Esophagus (tissue), 2 donors: ENCODE data around the gene HMCN2. TPM values are rescaled to one million over a fixed set of nuclear protein-coding genes. Genes with fewer than 3 reads are reported as not detected.

Experiments used
- H3K27ac ChIP-seq, 2 donors: one replicate each; pipeline ENCODE4 v1.5.1; 2013; ENCODE audit warnings: low read depth in 2 of 2, mild to moderate bottlenecking in 2 of 2, inconsistent platforms in 1 of 2, low read length in 1 of 2, moderate library complexity in 1 of 2
- H3K27me3 ChIP-seq, 2 donors: one replicate each; pipeline ENCODE4 v1.6.1; 2013; ENCODE audit warnings: low read length in 2 of 2, control low read depth in 1 of 2, mild to moderate bottlenecking in 1 of 2; ENCODE audit not compliant: insufficient read depth in 2 of 2, control insufficient read depth in 1 of 2
- H3K36me3 ChIP-seq, 2 donors: one replicate each; pipeline ENCODE4 v1.6.1; 2013; ENCODE audit warnings: low read length in 1 of 2; ENCODE audit not compliant: control insufficient read depth in 2 of 2, insufficient read depth in 2 of 2
- H3K4me1 ChIP-seq, 2 donors: one replicate each; pipeline ENCODE4 v1.6.1; 2013; ENCODE audit warnings: low read length in 1 of 2; ENCODE audit not compliant: control insufficient read depth in 2 of 2, insufficient read depth in 2 of 2
- H3K4me3 ChIP-seq, 2 donors: one replicate each; pipeline ENCODE4 v1.5.1; 2013; ENCODE audit warnings: low read length in 2 of 2, mild to moderate bottlenecking in 2 of 2, low read depth in 1 of 2, moderate library complexity in 1 of 2
- H3K9me3 ChIP-seq, 2 donors: one replicate each; pipeline ENCODE4 v1.6.1; 2013; ENCODE audit warnings: mild to moderate bottlenecking in 2 of 2, low read depth in 1 of 2, low read length in 1 of 2, moderate library complexity in 1 of 2; ENCODE audit not compliant: control insufficient read depth in 2 of 2, insufficient read depth in 1 of 2
- WGBS, 2 donors: extraction: QIAGEN DNeasy Blood & Tissue Kit; methylation state at CpG; one replicate each; pipeline ENCODE4 v1.1.7; 2013; 5-methylcytosine and 5-hydroxymethylcytosine counted together
- polyA plus RNA-seq, 2 donors: library from polyadenylated mRNA; stranded (reverse); fragments of 200-250 nt; gene quantifications; one replicate each; pipeline ENCODE4 v1.2.3, GENCODE V29; 2013
- donor health status: healthy with polysubstance abuse.
- donor health status: Bipolar disorder and iron deficiency.

HMCN2 gene
- polyA plus RNA-seq, 2 donors, result 4.1 to 4.8 TPM

DNA sequence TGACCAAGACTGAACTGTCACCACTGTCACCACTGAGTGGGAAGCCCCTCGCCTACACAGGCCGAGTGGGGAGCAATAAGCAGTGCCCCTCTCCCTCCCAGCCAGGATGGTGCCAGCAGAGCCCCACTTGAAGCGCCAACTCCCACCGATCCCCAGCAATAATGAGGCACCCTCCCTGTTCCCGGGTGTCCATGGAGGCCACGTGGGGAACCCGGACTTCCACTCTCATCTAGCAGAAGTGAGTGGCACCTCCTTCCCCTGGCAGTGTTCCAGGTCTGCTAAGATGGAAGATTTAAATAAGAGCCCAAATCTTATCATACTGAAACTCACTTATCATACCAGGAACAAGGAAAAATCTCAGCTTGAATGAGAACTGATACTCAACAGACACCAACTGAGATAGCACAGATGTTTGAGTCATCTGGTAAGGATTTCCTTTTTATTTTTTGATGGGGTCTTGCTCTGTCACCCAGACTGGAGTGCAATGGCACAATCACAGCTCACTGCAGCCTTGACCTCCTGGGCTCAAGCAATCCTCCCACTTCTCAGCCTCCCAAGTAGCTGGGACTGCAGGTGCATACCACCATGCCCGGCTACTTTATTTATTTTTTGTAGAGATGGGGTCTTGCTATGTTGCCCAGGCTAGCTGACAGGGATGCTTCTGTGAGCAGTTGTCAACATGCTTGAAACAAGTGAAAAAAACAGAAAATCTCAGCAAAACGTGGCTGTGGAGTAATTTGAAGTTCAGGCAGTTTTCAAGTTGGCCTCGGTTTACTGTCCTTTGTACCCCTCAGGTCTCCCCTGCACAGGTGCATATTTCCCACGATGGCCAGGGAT is 149.6 kb downstream of the HMCN2 start:
- Histone ChIP-seq H3K27me3 (no peaks in the 10 kb centered on the region), H3K4me3 (no peak overlapping the region), H3K4me1 (no peaks in the 10 kb centered on the region), H3K36me3 (no peaks in the 10 kb centered on the region), H3K9me3 (no peaks in the 10 kb centered on the region), H3K27ac (no peak overlapping the region)
- 80 to 81% methylated on average over 11 of the region's 11 CpGs for WGBS, 2 donors

DNA sequence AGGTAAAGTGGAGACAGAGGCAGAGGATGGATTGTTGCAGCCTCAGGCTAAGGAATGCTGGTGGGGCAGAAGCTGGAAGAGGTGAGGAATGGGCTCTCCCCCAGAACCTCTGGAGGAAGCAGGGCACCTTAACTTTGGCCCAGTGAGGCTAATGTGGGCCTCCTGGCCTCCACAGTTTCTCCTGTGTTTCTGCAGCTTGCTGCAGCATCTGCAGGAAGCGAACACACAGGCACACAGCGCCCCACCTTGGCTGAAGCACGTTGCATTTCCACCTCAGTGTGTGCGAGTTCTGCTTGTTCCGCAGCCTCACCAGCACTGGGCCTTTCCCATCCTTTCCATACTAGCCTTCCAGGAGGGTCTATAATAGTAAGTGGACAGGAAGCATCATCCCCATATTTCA is 152.0 kb downstream of the HMCN2 start:
- 75 to 81% methylated on average over 5 of the region's 5 CpGs for WGBS, 2 donors
- Histone ChIP-seq H3K4me3 (no peak overlapping the region), H3K9me3 (no peaks in the 10 kb centered on the region), H3K36me3 (no peaks in the 10 kb centered on the region), H3K4me1 (no peaks in the 10 kb centered on the region), H3K27me3 (no peaks in the 10 kb centered on the region), H3K27ac (no peak overlapping the region)

DNA sequence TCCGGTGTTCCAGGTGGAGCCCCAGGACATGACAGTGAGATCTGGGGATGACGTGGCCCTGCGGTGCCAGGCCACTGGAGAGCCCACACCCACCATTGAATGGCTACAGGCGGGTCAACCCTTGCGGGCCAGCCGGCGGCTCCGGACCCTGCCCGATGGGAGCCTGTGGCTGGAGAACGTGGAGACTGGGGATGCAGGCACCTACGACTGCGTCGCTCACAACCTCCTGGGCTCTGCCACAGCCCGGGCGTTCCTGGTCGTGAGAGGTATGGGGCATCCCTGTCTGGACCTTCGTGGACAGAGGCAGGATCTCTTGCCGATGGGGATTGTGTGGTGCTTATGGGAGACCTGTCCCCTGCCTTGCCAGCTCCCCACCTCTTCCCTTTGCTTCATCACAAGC is 153.2 kb downstream of the HMCN2 start:
- H3K4me1 ChIP-seq, result no peaks in the 10 kb centered on the region
- no peaks in the 10 kb centered on the region for H3K27me3 ChIP-seq
- no peak overlapping the region for H3K27ac ChIP-seq
- H3K4me3 ChIP-seq, result no peak overlapping the region
- 92 to 93% methylated on average over 18 of the region's 18 CpGs for WGBS, 2 donors
- H3K36me3 ChIP-seq, result no peaks in the 10 kb centered on the region
- no peaks in the 10 kb centered on the region for H3K9me3 ChIP-seq

DNA sequence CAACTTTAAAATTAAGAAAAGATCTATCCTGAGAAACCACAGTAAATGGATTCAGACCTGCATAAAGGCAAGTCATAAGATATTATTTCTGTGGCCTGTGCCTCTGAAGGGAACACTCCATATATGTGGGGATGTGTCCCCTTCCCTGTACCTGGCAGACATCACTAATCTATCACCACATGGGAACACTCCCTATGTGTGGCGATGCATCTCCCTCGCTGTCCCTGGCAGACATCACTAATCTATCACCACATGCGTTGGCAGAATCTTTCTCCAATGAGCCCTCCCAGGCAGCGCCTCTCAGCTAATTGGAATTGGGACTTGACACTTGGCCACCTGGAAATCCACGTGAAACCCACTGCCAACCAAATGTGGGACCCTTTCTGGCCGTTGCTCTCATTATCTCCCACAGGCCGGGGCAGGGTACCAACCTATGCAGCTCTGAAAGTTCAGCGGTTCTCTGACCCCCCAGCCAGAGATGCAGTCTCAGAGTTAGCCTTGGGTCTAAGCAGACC is 154.0 kb downstream of the HMCN2 start:
- Histone ChIP-seq H3K36me3 (no peaks in the 10 kb centered on the region), H3K4me1 (no peaks in the 10 kb centered on the region), H3K9me3 (no peaks in the 10 kb centered on the region), H3K27ac (no peak overlapping the region), H3K27me3 (no peaks in the 10 kb centered on the region), H3K4me3 (no peak overlapping the region)
- 88 to 93% methylated on average over 8 of the region's 8 CpGs for WGBS, 2 donors

DNA sequence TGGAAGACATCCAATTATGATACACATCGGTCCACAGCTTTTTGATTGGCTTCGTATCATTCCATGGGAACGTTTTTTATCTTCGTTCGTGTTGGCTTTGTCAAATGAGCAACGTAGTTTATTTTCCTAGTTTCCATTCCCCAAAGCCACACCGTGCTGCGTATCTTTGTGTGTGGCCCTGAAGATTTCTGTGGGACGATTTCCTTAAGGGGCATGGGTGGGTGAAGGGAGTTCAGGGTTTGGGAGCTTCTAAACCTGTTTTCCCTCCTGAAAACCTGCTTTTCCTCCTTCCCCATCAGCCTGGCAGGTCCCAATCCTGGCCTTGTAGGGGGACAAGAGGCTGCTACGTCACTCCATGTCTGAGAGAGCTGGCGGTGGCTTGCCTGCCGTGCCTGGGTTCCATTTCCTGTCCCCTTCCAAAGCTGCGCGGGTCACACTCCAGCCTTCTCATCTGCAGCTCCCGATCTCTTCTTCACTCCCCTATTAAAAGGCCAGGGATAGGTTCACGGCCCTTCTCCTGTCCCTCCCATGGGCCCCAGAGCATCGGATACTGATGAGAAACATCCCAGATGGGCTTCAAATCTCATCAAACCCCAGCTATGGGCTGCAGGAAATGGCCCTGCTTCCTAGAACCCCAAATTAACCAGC is 155.7 kb downstream of the HMCN2 start:
- Histone ChIP-seq H3K4me3 (no peak overlapping the region), H3K4me1 (no peaks in the 10 kb centered on the region), H3K36me3 (no peaks in the 10 kb centered on the region), H3K9me3 (no peaks in the 10 kb centered on the region), H3K27ac (no peak overlapping the region), H3K27me3 (no peaks in the 10 kb centered on the region)
- 78% methylated on average over 17 of the region's 17 CpGs for WGBS, 2 donors

DNA sequence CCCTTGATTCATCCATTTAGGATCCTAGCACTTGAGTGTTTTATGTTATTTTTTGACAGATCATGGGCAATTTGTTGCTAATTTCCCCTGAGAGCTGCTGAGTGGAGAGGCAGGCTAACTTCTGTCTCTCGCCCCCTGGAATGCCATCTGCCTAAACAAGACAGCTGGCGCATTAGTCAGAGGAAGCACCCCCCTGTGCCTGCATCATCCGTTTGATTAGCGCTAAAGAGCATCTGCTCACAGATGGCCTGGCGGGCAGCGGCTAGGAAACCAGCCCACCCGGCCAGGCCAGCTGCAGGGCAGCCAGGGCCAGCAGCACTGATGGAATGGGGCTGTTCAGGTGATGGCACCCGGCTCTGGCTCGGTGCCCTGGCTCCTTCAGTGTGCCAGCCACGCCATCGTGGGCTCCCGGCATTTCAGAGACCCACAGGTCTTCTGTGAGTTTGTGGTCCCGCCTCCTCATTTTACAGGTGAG is 156.3 kb downstream of the HMCN2 start:
- Histone ChIP-seq H3K9me3 (no peaks in the 10 kb centered on the region), H3K4me3 (no peak overlapping the region), H3K27ac (no peak overlapping the region), H3K36me3 (no peaks in the 10 kb centered on the region), H3K4me1 (no peaks in the 10 kb centered on the region), H3K27me3 (no peaks in the 10 kb centered on the region)
- WGBS, 2 donors, result 53 to 63% methylated on average over 13 of the region's 13 CpGs

DNA sequence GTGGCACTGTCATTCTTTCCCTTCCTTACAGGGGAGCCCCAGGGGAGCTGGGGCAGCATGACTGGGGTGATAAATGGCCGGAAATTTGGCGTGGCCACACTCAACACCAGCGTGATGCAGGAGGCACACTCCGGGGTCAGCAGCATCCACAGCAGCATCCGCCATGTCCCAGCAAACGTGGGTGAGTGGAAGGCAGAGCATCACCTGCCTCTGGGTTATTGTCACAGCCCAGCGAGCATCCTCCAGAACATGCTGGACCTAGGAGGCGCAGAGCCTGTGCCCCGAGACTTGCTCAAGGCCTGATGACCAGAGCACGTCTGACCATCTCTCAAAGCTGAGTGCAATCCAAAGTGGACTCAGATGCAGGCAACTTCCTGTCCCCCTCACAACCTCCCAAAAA is 157.0 kb downstream of the HMCN2 start:
- Histone ChIP-seq H3K4me3 (no peak overlapping the region), H3K27ac (no peak overlapping the region), H3K4me1 (peaks cover 0 to 3% of the 10 kb centered on the region in 2 donors), H3K27me3 (no peaks in the 10 kb centered on the region), H3K9me3 (no peaks in the 10 kb centered on the region), H3K36me3 (no peaks in the 10 kb centered on the region)
- 80 to 82% methylated on average over 10 of the region's 10 CpGs for WGBS, 2 donors

DNA sequence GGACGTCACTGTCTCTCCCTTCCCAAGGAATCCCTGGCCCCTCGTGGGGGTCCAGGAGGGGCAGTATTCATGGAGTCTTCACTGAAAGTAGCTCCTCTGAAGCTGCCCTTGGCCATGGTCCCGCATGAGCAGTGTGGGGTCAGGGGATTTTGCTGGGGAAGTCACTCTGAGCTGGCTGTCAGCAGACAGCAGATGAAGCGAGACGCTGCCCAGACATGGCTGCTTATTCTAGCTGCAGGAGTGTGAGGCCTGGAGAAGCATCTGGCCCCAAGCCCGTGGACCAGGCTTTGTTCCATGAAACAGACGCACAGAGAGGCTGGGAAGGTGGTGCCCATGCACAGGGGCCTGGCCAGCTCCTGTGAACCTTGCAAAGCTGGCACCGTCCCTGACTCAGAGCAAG is 157.7 kb downstream of the HMCN2 start:
- H3K4me1 ChIP-seq, result peaks cover 0 to 5% of the 10 kb centered on the region in 2 donors
- H3K9me3 ChIP-seq, result no peaks in the 10 kb centered on the region
- 46 to 50% methylated on average over 8 of the region's 8 CpGs for WGBS, 2 donors
- no peak overlapping the region for H3K27ac ChIP-seq
- no peaks in the 10 kb centered on the region for H3K36me3 ChIP-seq
- no peak overlapping the region for H3K4me3 ChIP-seq
- H3K27me3 ChIP-seq, result no peaks in the 10 kb centered on the region

DNA sequence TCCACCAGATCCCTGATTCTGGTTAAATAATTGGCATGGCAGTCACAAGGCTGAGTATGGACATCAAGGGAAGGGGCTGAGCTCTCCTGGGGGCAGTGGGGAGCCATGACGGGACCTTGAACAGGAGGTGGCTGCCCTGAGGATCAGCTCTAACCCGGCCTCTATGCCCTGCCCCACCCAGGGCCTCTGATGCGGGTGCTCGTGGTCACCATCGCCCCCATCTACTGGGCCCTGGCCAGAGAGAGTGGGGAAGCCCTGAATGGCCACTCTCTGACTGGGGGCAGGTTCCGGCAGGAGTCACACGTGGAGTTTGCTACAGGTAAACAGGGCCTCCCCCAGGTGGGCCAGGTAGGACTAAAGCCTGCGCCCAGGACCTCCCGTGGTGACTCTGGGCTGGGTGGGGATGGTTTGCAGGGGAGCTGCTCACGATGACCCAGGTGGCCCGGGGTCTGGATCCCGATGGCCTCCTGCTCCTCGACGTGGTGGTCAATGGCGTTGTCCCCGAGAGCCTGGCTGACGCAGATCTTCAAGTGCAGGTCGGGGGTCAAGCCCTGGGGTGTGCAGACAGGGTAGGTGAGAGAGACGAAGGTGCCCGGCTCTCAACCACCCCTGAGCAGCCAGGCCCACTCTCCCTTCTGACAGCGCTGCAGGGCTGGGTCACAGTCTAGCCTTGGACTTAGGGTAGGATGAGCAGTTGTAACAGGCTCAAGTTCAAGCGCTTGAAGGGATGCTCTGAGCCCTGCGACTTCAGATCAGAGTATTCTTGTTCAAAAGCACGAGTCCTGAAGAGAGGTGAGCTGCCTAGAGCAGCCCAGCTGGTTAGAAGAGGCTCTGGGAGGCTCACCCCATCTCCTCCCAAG is 159.3 kb downstream of the HMCN2 start:
- Histone ChIP-seq H3K27me3 (no peaks in the 10 kb centered on the region), H3K9me3 (no peaks in the 10 kb centered on the region), H3K27ac (no peak overlapping the region), H3K4me1 (peaks cover 0 to 5% of the 10 kb centered on the region in 2 donors), H3K36me3 (no peaks in the 10 kb centered on the region), H3K4me3 (no peak overlapping the region)
- WGBS, 2 donors, result 89 to 90% methylated on average over 24 of the region's 24 CpGs
